GM18526 (cell line): ENCODE results near the gene SIRT7.

ENCODE experiments used
- POLR2A ChIP-seq: IDR thresholded peaks from 3 replicates; pipeline ENCODE4 v1.6.1; 2011; ENCODE audit not compliant: insufficient read length; ENCODE audit errors: extremely low read depth

Gene SIRT7

GRCh38 chr17:81917565-81918332 is at the start of gene SIRT7:
Gene SIRT7 (minus strand): TSS chr17:81918176. CDS start chr17:81918131, 45 bp downstream.
- TF ChIP-seq POLR2A = peak; percentile 85

GRCh38 chr17:81967244-81967532 is 49.2 kb upstream of the SIRT7 start:
- no peak for TF ChIP-seq POLR2A

GRCh38 chr17:81966343-81967243 is 48.6 kb upstream of the SIRT7 start:
- TF ChIP-seq POLR2A = no peak

GRCh38 chr17:81964081-81964849 is 46.3 kb upstream of the SIRT7 start:
- no peak for TF ChIP-seq POLR2A

GRCh38 chr17:81962499-81963441 is 44.8 kb upstream of the SIRT7 start:
- no peak for TF ChIP-seq POLR2A

DNA sequence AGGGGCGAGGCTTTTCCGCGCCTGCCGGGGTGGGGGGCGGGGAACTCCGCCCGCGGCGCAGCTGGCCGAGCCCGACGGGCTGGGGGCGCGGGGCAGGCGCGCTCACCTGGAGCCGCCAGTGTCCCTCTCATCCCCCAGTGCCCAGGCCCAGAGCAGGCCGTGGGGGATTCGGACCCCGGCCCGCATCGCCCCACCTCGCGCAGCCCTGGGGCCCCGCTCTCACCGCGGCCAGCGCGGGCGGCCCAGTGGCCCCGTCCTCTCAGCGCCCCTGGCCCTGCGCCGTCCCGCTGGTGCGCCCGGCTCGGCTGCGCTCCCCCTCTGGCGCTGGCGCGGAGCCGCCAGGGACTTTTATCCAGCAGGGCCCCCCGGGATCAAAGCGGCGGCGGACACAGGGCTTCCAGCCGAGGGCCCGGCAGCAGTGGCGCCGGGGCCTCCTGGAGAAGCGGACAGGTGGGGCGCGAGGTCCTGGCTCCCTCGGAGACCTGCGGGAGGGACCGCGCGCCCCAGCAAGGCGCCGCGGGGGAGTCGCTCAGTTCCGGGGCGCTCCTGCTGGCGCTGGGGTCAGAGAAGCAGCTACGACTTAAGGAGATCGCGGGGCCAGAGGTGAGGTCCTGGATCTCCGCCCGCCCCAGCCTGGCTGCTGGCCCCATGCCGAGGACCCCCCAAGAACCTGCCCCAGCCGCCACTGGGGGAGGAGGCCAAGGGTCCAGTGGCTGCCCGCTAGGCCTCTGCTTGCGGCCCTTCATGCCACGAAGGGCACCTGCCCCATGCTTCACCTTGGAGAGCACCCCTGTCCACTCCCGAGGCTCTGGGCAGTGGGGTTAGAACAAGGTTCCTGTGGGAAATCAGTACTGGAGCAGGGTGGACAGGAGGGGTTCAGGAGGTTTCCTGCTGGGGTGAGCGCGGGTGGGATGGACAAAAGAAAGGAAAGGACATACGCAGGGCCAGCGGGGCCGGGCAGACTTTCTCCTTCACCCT is 43.8 kb upstream of the SIRT7 start:
- TF ChIP-seq POLR2A = no peak

GRCh38 chr17:81961087-81961511 is 43.1 kb upstream of the SIRT7 start, which contains the start of gene NOTUM:
Gene NOTUM (minus strand): TSS chr17:81961187. CDS start chr17:81960909, 278 bp downstream.
- no peak for TF ChIP-seq POLR2A

DNA sequence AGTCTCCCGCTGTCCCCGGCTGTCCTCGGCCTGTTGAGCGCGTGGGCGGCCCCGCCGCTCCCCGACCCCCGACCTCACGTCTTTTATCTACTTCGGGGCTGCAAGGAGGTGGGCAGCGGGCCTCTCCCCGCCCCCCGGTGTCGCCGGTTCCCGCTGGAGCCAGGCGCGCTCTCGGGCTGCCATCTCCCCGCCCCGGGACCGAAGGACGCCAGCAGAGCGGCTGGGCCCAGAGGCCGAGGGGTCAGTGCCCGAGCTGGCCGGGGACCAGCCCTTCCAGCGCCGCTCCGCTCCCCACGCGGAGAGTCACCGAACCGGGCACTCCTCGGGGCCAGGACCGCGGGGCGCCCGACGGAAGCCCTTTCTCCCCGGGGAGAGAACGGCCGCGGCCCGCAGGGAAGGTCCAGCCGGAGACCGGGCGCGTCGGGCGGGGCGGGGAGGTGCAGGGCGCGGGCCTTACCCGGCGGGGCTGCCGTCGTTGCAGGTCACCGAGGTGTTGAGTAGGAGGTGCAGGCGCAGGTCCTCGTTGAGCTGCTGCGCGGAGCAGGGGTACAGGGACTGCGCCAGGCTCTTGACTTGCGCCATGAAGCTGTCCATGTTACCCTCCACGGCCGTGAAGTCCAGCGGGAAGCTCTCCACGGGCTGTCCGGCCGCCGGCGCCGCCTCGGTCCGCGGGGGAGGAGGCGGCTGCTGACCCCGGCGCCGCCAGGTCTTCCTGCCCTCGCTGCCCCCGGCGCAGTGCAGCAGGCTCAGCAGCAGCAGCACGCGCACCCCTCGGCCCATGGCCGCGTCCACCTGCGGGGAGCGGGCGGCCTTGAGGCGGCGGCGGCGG is 42.4 kb upstream of the SIRT7 start:
- no peak for TF ChIP-seq POLR2A

DNA sequence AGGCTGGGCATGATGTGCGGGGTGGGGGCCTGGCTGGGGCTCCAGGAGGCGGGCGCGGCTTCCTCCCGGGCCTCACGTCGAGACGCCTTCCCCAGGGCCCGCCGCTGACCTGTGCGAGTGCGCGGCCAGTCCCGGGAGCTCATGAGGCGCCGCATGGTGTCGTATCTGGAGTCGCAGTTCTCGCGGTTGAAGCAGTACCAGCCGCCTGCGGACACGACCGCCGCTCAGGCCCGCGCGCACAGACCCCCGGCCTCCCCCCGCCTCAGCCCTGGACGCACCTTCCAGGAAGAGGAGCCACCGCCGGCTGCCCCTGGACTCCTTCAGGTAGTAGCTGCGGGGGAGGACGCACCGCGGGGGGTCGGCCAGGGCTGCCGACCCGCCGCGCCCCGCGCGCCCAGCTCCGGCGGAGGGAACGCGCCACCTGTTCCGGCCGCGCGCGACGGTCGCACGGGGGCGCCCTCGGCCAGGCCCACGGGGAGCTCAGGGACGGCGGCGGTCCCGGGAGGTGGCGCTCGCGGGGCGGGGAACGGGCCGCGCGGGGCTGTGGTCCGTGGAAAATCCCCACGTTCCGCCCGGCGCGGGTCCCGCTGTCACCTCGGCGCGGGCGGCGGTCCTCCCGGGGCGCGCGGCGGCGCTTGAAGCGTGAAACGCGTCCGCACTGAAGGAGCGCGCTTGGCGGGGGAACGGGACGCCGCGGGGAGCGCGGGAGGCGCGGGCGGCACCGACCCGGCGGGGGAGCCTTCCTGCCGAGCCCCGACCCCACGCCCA is 41.6 kb upstream of the SIRT7 start:
- no peak for TF ChIP-seq POLR2A

DNA sequence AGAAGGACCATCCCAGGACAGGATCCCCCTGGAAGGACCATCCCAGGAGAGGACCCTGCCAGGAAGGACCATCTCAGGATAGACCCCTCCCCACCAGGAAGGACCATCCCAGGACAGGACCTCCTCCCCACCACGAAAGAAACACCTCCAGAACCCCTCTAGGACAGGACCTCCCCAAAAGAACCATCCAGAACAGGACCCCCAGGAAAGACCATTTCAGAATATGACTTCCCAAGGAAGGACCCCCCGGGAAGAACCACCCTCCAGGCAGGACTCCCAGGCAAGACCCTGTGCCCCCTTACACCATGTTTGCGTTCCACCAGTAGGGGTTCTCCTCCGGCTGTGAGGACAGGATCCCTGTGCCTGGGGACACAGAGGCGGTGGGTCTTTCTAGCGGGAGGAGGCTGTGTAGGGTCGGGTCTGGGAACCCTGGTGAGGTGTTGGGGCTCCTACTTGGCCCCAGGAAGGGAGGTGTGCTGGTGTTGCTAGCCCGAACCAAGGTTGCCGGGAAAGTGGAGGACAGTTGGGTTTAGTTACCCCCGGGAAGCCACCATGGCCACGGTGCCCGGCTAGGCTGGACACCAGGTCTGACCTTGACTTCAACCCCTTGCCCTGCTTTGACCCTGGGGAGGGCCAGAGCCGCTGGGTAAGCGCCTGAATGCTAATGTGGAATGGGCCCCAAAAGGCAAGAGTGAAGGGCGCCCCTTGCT is 40.8 kb upstream of the SIRT7 start:
- no peak for TF ChIP-seq POLR2A

- TF ChIP-seq POLR2A = no peak
Observed at GRCh38 chr17:81957691-81958432, 39.9 kb upstream of the SIRT7 start.
